ENCODE results near the gene LDB2. TPM values are rescaled to one million over a fixed set of nuclear protein-coding genes. Genes with fewer than 3 reads are reported as not detected.

Gene LDB2
- total RNA-seq, 4 donors from 2014 or later, result 33.7 to 191 (median 43.5) TPM

DNA sequence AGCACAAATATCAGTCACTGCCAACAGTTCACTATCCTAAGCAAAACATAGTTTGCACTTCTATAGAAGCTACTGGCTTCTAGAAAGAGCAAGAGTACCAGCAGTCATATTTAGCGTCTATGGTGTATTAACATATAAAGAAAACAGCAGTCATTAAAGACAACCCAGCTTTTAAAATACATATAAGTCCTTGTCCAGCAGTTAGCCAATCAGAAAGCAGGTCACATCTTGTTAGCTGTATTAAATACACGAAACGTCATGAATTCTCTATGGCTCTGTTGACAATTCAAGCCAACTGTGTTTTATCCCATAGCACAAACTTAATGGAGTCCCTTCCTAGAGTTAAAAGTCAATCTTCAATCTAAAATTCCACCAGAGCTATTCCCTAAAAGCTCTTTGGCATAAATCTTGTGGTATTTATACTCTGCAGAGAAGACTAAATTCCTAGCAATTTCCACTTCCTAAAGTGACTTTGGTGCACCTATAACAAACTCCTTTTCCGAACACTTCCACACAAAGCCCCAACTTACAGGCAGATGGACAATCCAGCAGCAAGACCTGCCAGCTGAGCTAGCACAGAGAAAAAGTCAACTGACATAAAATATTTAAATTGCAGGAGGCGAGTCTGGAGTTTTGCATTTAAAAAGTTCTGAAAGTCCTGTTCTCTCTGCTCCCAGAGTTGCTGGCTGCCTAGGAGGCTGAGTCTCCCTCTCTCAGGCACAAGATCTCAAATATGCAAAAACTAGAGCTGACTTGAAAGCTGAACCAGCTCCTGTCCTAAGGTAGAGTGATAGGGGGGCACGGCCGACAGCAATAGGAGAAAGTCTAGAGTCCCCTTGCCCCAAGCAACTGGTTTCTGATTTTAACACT is 1.3 kb downstream of the LDB2 start:
- TF ChIP-seq, protein P1, sequence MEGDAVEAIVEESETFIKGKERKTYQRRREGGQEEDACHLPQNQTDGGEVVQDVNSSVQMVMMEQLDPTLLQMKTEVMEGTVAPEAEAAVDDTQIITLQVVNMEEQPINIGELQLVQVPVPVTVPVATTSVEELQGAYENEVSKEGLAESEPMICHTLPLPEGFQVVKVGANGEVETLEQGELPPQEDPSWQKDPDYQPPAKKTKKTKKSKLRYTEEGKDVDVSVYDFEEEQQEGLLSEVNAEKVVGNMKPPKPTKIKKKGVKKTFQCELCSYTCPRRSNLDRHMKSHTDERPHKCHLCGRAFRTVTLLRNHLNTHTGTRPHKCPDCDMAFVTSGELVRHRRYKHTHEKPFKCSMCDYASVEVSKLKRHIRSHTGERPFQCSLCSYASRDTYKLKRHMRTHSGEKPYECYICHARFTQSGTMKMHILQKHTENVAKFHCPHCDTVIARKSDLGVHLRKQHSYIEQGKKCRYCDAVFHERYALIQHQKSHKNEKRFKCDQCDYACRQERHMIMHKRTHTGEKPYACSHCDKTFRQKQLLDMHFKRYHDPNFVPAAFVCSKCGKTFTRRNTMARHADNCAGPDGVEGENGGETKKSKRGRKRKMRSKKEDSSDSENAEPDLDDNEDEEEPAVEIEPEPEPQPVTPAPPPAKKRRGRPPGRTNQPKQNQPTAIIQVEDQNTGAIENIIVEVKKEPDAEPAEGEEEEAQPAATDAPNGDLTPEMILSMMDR (IDR thresholded peaks at IDR 0.05), result no peak
- ATAC-seq (ENCODE audit: low FRiP score) (no peak), DNase-seq (ENCODE audit: low spot score) (no peak)

DNA sequence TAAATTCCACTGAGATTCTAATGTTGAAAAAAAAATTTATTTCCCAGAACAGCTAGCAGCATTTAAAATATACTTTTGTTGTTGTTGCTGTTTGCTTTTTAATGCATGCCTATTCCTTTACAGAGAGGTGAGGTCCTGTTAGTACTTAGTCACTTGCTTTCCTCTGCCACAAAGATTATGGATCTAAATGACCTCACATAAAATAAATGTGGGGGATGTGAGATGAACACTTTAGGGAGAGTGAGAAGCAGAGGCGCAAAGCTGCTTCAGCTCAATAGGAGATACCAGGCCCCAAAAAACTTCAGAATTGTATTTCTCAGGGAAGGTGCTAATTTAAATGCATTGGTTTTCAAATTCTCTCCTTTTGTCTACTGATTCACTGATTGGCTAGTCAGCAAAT is 4.0 kb downstream of the LDB2 start:
- TF ChIP-seq, protein P1 (IDR thresholded peaks at IDR 0.05), result no peak
- ATAC-seq (ENCODE audit: low FRiP score), result no peak
- no peak for DNase-seq (ENCODE audit: low spot score)

DNA sequence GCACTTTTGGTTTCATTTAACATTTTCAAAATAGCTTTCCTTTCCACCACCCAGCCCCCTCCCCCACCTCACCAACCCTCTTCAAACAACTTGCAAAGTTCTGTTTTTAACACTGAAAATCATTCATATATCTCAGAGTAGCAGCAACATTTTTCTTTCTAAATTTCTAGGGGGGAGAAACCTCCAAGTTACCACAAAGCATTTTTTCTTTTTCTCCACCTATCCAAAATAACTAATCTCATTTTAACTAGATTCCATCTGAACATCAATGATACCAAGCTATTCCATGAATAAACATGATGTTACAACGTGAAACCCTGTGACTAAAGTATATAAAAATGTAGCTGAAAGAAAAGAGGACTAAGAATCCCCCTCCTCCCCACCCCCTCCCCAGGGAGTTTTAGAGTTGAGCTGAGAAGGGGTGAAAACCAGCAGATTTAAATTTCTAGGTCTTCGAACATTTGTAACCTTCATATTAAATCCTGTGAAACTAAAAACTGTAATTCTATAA is 5.2 kb downstream of the LDB2 start:
- ATAC-seq (ENCODE audit: low FRiP score), result no peak
- DNase-seq (ENCODE audit: low spot score), result no peak
- TF ChIP-seq, protein P1 (IDR thresholded peaks at IDR 0.05), result no peak

DNA sequence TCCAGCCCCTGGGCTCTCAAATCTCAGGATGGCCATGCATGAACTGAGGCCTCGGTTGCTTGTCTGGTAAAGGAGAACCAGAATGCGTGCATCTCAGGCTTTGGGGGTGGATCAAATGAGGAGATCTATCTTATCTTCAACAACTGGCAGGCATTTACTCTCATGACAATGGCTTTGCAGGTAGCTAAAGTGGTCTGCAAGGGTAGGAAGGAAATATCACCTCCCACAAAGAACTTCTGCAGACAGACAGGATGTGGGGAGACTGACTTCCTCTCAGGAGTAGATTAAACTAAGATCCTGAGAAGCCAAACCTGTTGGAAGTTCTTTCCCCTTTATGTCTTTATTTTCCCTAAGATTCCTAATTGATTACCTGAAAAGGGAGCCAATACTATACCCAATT is 7.8 kb downstream of the LDB2 start:
- TF ChIP-seq, protein P1 (IDR thresholded peaks at IDR 0.05), result no peak
- ATAC-seq (ENCODE audit: low FRiP score), result no peak
- no peak for DNase-seq (ENCODE audit: low spot score)

DNA sequence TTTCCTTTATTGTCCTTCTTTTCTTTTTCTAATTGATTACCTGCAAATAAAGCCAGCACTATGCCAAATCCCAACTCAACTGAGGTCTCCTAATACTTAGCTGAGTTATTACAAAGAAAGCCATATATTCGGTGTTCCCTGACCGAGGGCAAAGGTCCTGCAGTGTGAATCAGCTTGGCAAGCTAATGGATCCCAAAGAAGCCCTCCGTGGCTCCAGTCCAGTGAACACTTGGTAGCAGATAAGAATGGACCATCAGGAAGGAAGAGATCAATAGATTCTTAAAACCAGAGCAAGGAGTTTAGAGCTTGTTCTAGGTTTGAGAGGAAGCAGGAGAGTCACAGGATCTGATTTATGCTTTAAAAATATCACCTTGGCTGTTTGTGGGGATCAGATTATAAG is 8.5 kb downstream of the LDB2 start:
- ATAC-seq (ENCODE audit: low FRiP score) (no peak), DNase-seq (ENCODE audit: low spot score) (no peak)
- TF ChIP-seq, protein P1 (IDR thresholded peaks at IDR 0.05), result no peak

DNA sequence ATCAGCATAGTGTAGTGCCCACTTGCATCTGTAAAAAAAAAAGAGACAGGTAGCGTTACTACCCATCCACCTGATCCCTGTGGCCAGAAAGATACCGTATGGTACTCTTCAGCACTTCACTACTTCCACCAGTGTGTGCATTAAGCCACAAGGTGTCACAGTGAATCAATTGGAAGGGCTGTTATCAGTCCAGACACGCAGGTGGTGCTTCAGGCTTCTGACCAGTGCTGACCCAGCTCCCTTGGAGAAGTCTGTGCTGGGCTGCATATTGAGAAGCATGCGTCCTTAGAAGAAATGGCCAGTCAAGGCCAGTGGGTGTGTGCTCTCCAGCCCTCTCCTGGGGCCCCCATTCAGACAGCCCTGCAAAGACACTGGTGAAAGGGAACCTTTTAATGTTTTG is 10.6 kb downstream of the LDB2 start:
- DNase-seq (ENCODE audit: low spot score), result no peak
- ATAC-seq (ENCODE audit: low FRiP score), result no peak
- TF ChIP-seq, protein P1 (IDR thresholded peaks at IDR 0.05), result no peak
